ENCODE measurements around the gene ZBTB7C. TPM values are rescaled to one million over a fixed set of nuclear protein-coding genes. Genes with fewer than 3 reads are reported as not detected.

ZBTB7C gene
- total and polyA plus RNA-seq, 4 donors, result 0.19 to 1.1 (median 0.45) TPM

DNA sequence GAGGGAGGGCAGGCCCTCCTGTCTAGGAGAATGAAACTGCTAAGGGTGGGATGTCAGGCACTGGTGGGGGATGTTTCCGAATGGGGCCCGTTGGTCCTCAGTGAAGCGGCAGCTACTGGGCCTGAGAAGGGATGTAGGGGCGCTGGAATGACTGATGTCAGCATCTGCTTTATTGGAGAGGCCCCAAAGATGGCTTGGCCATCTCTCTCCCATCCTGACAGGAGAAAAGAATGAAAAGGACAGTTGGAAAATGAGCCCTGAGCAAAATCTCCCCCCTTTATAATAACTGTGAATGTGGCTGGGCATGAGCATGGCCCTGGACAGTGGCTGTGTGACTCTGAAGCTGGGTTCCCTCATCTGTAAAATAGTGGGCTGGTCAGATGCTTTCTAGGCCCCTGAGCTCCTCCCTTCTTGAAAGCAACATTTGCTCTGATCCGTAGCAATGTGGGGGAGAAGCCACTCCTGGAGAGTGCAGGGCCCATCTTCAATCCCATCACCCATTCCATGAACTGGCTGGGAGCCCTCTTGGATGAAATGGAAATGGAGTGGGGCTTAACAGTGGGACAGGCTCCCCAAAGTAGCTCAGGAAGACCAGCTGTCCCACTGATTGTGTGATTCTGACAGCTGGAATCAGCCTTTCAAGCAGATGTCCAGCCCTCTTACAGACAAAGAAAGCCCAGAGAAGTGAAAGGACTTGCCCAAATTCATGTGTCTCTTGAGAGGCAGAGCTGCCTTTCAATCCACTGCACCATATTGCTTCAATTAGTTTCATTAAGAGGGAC is 246.0 kb downstream of the ZBTB7C start:
- Histone ChIP-seq H3K27ac (ENCODE audit: low read depth in 1 of 2, low read length in 2 of 2) (no peak overlapping the region), H3K9me3 (ENCODE audit: control insufficient read depth in 4 of 4, low read length in 3 of 4) (no peaks in the 10 kb centered on the region), H3K36me3 (ENCODE audit: control insufficient read depth in 4 of 4, insufficient read depth in 3 of 4, low read depth in 1 of 4, low read length in 3 of 4) (no peaks in the 10 kb centered on the region), H3K4me3 (ENCODE audit: low read depth in 1 of 3, low read length in 3 of 3) (no peak overlapping the region), H3K9ac (ENCODE audit: low read depth in 1 of 2, low read length in 2 of 2) (no peak overlapping the region), H3K27me3 (ENCODE audit: control insufficient read depth in 4 of 4, insufficient read depth in 4 of 4, low read length in 3 of 4) (no peaks in the 10 kb centered on the region), H3K4me1 (ENCODE audit: control insufficient read depth in 4 of 4, insufficient read depth in 4 of 4, low read length in 3 of 4) (peaks cover 12 to 32% (median 21%) of the 10 kb centered on the region in 4 donors)
- no peak for DNase-seq (ENCODE audit: low spot score)
- WGBS, result 96% methylated on average over 5 of the region's 5 CpGs
- no peak for TF ChIP-seq EGR1 (IDR thresholded peaks at IDR 0.05; ENCODE audit: low read depth in 2 of 2)
- TF ChIP-seq FOXA2 (IDR thresholded peaks at IDR 0.05), result no peak
- TF ChIP-seq, protein P1, sequence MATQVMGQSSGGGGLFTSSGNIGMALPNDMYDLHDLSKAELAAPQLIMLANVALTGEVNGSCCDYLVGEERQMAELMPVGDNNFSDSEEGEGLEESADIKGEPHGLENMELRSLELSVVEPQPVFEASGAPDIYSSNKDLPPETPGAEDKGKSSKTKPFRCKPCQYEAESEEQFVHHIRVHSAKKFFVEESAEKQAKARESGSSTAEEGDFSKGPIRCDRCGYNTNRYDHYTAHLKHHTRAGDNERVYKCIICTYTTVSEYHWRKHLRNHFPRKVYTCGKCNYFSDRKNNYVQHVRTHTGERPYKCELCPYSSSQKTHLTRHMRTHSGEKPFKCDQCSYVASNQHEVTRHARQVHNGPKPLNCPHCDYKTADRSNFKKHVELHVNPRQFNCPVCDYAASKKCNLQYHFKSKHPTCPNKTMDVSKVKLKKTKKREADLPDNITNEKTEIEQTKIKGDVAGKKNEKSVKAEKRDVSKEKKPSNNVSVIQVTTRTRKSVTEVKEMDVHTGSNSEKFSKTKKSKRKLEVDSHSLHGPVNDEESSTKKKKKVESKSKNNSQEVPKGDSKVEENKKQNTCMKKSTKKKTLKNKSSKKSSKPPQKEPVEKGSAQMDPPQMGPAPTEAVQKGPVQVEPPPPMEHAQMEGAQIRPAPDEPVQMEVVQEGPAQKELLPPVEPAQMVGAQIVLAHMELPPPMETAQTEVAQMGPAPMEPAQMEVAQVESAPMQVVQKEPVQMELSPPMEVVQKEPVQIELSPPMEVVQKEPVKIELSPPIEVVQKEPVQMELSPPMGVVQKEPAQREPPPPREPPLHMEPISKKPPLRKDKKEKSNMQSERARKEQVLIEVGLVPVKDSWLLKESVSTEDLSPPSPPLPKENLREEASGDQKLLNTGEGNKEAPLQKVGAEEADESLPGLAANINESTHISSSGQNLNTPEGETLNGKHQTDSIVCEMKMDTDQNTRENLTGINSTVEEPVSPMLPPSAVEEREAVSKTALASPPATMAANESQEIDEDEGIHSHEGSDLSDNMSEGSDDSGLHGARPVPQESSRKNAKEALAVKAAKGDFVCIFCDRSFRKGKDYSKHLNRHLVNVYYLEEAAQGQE (IDR thresholded peaks at IDR 0.05), result no peak

DNA sequence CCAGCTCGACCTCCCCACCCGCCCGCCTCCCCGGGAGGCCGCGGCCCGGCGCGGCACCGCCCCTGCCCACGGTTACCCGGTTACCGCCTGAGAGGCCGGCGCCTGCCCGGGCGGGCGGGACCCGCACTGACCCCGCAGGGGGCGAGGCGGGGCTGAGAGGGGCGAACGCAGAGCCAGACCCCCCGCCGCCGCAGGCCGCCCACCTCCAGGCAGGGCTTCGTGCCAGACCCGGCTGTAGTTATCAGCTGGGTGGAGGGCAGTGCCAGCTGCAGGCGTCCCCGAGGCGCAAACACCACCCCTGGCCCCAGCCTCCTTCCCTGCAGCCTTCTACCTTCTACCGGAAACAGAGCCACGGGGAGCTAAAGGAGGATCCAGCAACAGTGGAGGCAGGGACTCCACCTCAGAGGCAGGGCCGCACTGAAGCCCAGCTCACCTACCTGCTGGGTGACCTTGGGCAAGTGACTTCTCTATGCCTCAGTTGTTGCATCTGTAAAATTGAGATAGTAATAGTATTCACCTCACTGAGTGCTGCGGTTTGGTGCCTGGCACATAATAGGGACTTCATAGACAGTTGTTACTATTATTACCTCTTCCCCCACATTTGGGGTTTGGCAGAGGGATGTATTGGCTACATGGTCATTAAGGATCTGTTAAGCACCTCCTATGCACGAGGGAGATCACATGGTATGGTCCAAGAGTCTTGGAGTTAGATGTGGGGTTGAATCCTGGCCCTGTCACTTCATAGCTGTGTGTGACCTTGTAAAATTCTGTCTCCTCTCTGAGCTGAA is 247.1 kb downstream of the ZBTB7C start:
- Histone ChIP-seq H3K27me3 (ENCODE audit: control insufficient read depth in 4 of 4, insufficient read depth in 4 of 4, low read length in 3 of 4) (no peaks in the 10 kb centered on the region), H3K4me3 (ENCODE audit: low read depth in 1 of 3, low read length in 3 of 3) (peak overlapping the region; percentile 16 to 65 (median 49)), H3K9me3 (ENCODE audit: control insufficient read depth in 4 of 4, low read length in 3 of 4) (no peaks in the 10 kb centered on the region), H3K27ac (ENCODE audit: low read depth in 1 of 2, low read length in 2 of 2) (peak overlapping the region in 1 of 2 donors; percentile 75), H3K9ac (ENCODE audit: low read depth in 1 of 2, low read length in 2 of 2) (no peak overlapping the region), H3K36me3 (ENCODE audit: control insufficient read depth in 4 of 4, insufficient read depth in 3 of 4, low read depth in 1 of 4, low read length in 3 of 4) (no peaks in the 10 kb centered on the region), H3K4me1 (ENCODE audit: control insufficient read depth in 4 of 4, insufficient read depth in 4 of 4, low read length in 3 of 4) (peaks cover 5 to 21% (median 12%) of the 10 kb centered on the region in 4 donors)
- TF ChIP-seq FOXA1 (IDR thresholded peaks at IDR 0.05) (no peak), RXRA (IDR thresholded peaks at IDR 0.05) (no peak), NR2F2 (IDR thresholded peaks at IDR 0.05) (no peak), TAF1 (conservative IDR thresholded peaks at IDR 0.05) (no peak), YY1 (IDR thresholded peaks at IDR 0.05) (no peak), SP1 (IDR thresholded peaks at IDR 0.05) (no peak), EGR1 (IDR thresholded peaks at IDR 0.05; ENCODE audit: low read depth in 2 of 2) (no peak)
- TF ChIP-seq, protein P2, sequence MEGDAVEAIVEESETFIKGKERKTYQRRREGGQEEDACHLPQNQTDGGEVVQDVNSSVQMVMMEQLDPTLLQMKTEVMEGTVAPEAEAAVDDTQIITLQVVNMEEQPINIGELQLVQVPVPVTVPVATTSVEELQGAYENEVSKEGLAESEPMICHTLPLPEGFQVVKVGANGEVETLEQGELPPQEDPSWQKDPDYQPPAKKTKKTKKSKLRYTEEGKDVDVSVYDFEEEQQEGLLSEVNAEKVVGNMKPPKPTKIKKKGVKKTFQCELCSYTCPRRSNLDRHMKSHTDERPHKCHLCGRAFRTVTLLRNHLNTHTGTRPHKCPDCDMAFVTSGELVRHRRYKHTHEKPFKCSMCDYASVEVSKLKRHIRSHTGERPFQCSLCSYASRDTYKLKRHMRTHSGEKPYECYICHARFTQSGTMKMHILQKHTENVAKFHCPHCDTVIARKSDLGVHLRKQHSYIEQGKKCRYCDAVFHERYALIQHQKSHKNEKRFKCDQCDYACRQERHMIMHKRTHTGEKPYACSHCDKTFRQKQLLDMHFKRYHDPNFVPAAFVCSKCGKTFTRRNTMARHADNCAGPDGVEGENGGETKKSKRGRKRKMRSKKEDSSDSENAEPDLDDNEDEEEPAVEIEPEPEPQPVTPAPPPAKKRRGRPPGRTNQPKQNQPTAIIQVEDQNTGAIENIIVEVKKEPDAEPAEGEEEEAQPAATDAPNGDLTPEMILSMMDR (IDR thresholded peaks at IDR 0.05; ENCODE audit: low read depth, low read length, missing input control), result no peak
- TF ChIP-seq, protein P3, sequence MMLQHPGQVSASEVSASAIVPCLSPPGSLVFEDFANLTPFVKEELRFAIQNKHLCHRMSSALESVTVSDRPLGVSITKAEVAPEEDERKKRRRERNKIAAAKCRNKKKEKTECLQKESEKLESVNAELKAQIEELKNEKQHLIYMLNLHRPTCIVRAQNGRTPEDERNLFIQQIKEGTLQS (IDR thresholded peaks at IDR 0.05), result no peak
- no peak for DNase-seq (ENCODE audit: low spot score)
- 7% methylated on average over 38 of the region's 38 CpGs for WGBS

All from liver (tissue), 9 donors.